Rectal smooth muscle tissue (tissue), 1 donor: ENCODE measurements around the gene EPB41L2.
"Not testable (repeated sequence)": the region's sequence is repeated elsewhere in the genome, so short reads cannot be mapped to it uniquely, and the experiment has no call there.

Source experiments
- H3K27ac ChIP-seq: one replicate; pipeline ENCODE4 v1.7.0; 2013; ENCODE audit warnings: low read depth, low read length, inconsistent platforms
- H3K27me3 ChIP-seq: one replicate; pipeline ENCODE4 v1.7.0; 2013; ENCODE audit warnings: low read length; ENCODE audit not compliant: control insufficient read depth, insufficient read depth
- H3K36me3 ChIP-seq: one replicate; pipeline ENCODE4 v1.7.0; 2013; ENCODE audit warnings: low read length; ENCODE audit not compliant: control insufficient read depth, insufficient read depth
- H3K4me1 ChIP-seq: one replicate; pipeline ENCODE4 v1.7.0; 2013; ENCODE audit warnings: low read length; ENCODE audit not compliant: control insufficient read depth, insufficient read depth
- H3K4me3 ChIP-seq: one replicate; pipeline ENCODE4 v1.7.0; 2013; ENCODE audit warnings: low read length
- H3K9ac ChIP-seq: one replicate; pipeline ENCODE4 v1.7.0; 2013; ENCODE audit warnings: low read length

The EPB41L2 gene

DNA sequence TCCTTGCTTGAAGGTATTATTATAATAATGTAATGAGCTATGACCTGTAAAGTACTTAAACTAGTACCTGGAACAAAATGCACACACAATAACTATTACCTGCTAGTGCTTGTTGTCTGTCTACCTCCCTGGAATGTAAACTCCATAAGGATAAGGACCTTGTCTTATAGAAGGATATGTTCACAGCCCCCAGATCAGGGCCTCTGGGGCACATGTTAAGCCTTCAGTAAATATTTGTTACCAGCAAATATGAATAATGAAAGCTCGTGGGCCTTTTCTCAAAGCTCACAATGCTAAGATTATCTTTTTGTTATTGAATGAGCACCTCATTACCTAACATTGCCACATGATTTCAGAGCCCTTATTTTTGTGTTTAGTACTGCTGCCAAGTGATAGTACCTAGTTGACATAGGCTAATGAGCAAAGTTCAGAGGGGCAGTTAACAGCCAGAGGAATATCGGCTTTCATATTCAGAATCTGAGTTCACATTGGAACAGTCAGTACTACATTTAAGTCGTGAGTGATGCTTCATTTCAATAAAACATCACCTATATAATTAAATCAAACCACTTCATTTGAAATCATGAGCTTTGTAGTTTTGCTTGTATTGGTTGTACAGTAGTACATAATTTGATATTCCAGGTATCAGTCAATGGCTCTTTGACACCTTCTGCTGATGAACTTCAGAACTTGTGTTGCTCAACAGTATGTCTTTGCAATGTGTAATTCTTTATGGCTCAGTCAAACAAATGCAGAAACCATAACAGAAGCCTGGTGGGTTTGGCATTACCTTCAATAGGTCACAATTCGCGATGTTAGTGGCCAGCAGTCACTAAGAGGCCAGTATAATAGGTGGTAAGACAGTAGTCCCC, 247.6 kb downstream of the EPB41L2 start:
- Histone ChIP-seq H3K27ac (no peak overlapping the region), H3K9ac (no peak overlapping the region), H3K27me3 (no peaks in the 10 kb centered on the region), H3K36me3 (no peaks in the 10 kb centered on the region), H3K4me1 (no peaks in the 10 kb centered on the region), H3K4me3 (no peak overlapping the region)

DNA sequence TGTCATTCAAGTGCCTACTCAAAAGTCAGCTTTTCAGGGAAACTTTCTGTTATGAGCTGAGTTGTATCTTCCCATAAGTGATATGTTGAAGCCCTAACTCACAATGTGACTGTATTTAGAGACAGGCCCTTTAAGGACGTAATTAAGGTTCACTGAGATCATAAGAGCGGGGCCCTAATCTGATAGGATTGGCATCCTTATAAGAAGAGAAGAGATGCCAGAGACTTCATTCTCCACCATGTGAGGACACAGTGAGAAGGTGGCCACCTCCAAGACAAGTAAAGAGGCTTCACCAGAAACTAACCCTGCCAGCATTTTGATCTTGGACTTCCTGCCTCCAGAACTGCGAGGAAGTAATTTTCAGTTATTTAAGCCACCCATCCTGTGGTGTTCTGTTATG, 248.5 kb downstream of the EPB41L2 start:
- H3K4me1 ChIP-seq, result no peaks in the 10 kb centered on the region
- H3K9ac ChIP-seq, result no peak overlapping the region
- H3K27ac ChIP-seq, result no peak overlapping the region
- no peaks in the 10 kb centered on the region for H3K27me3 ChIP-seq
- H3K4me3 ChIP-seq, result no peak overlapping the region
- H3K36me3 ChIP-seq, result no peaks in the 10 kb centered on the region

DNA sequence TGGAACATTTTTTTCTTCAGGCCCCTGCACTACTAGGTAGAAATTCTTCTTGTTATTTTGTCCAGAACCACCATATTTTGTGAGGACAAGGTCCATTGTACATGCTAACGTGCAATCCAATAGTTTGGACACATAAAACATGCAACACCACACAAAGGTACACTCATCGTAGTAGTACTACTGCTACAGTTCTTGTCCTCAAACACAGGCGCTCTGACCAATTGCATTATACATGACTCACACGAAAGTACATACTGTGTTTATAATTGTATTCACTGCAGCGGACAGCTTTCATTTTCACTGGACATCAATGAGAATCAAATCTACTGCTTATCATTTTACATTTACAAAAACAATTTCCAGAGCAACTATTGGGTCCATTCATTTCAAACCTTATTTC, 251.1 kb downstream of the EPB41L2 start:
- Histone ChIP-seq H3K4me3 (no peak overlapping the region), H3K9ac (no peak overlapping the region), H3K27ac (no peak overlapping the region), H3K4me1 (no peaks in the 10 kb centered on the region), H3K27me3 (no peaks in the 10 kb centered on the region), H3K36me3 (no peaks in the 10 kb centered on the region)

DNA sequence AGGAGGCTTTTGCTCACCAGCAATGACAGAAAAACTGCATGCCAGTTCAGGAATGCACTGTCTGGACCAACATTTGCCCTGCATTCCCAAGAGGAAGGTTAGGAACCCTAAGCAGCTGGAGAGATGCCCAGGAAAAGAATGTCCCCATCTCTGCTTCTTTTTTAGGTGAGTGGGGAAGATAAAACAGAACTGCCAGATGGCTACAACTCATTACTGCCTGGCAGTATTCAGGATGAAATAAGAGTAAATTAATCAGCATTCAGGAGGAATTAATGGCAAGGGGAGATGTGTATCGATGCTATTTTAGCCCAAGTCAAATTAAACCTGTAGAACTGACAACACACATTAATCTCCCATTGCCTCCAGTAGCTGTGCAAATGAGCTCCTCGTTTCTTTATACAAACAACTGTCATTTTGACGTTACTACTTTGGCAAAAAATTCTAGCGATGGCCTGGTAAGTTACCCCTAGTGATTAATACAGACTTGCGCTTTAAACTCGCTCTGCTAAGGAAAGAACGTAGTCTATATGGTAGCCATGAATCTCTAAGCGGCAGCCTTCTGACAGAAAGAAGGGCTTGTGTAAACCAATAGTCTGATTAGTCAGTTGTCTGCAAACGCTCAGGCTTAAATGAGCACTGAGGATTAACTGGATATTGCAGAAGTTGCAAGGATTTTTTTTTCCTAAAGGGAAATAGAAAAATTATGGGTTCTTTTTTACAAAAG, 252.6 kb downstream of the EPB41L2 start:
- H3K4me3 ChIP-seq, result no peak overlapping the region

DNA sequence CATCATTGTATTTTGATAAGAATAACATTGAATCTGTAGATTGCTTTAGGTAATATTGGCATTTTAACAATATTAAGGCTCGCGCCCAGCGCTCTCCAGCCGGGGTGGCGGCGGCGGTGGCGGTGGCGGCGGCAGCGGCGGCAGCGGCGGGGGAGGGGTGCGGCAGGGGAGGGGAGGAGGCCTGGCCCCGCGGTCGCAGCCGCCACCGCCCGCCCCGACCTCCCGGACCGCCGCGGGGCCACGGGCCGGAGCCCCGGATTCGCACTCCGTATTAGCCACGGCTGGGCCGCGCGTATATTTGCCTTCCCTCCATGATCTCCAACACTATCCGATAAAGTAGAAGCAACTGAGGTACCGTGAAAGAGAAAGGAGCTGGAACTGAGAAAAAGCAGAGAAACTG, 261.7 kb downstream of the EPB41L2 start:
- H3K4me3 ChIP-seq, H3K9ac ChIP-seq, H3K27me3 ChIP-seq, H3K36me3 ChIP-seq, H3K27ac ChIP-seq, H3K4me1 ChIP-seq: not testable (repeated sequence)

More for the DNA sequence above, 252.6 kb downstream of the EPB41L2 start:
- Histone ChIP-seq H3K27ac (no peak overlapping the region), H3K9ac (no peak overlapping the region), H3K36me3 (no peaks in the 10 kb centered on the region), H3K27me3 (no peaks in the 10 kb centered on the region), H3K4me1 (no peaks in the 10 kb centered on the region)

DNA sequence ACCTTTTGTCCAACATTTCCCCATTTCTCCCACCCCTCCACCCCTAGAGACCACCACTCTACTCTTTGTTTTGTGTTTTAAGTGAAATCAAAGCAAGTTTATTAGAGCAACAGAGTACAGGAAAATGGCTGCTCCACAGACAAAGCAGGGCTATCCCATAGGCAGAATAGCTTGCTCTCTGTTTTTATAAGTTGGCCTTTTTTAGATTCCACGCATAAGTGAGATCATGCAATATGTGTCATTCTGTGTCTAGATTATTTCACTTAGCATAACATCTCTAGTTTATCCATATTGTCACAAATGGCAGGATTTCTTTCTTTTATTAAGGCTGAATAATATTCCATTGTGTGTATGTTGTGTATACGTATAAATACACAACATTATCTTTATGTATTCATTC, 266.0 kb downstream of the EPB41L2 start:
- no peaks in the 10 kb centered on the region for H3K36me3 ChIP-seq
- H3K27me3 ChIP-seq, result no peaks in the 10 kb centered on the region
- H3K4me1 ChIP-seq, result no peaks in the 10 kb centered on the region
- no peak overlapping the region for H3K27ac ChIP-seq
- no peak overlapping the region for H3K4me3 ChIP-seq
- no peak overlapping the region for H3K9ac ChIP-seq

DNA sequence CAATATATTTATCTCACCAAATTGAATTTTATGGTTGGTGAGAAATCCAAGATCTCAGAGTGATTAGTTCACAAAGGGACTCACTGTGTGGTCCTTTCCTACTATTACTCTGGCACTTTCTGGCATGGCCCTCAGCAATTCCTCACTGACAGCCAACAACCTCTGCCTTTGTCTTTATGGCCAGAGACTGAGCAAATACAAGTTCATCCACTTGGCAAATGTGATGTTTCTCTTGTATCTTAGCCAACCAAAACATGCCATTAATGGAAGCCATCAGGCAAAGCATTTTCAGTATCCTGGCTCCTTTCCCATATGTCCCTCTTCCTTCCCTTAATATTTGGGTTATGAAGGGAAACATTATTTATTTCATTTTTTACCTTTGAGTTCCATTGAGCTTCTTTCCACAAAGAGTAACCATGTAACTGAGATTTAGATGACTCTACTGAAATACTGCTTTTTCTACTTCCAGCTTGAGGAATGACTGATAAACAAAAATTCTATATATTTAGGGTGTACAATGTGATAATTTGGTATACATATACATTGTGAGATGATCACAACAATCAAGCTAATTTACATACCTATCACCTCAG, 266.6 kb downstream of the EPB41L2 start:
- Histone ChIP-seq H3K36me3 (no peaks in the 10 kb centered on the region), H3K27ac (no peak overlapping the region), H3K4me1 (no peaks in the 10 kb centered on the region), H3K4me3 (no peak overlapping the region), H3K9ac (no peak overlapping the region), H3K27me3 (no peaks in the 10 kb centered on the region)

DNA sequence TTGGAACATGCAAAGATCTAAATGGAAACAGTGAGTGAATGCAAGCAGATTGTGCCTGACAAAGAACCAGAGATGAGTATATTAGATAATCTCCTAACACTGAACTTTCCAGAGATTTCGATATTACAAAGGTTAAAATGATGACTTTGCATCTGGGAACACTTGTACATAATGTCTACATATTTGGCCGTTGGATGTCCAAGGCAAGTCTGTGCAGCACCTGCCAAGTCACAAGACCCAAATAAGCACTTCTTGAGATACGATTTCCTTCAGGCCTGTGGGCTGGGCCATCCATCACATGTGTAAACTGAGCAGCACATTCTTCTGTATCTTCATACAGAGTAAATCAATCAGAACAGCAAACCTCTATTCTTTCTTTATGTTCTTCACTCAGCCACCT, 268.3 kb downstream of the EPB41L2 start:
- H3K27me3 ChIP-seq, result no peaks in the 10 kb centered on the region
- H3K4me3 ChIP-seq, result no peak overlapping the region
- H3K9ac ChIP-seq, result no peak overlapping the region
- H3K27ac ChIP-seq, result no peak overlapping the region
- no peaks in the 10 kb centered on the region for H3K4me1 ChIP-seq
- H3K36me3 ChIP-seq, result no peaks in the 10 kb centered on the region

DNA sequence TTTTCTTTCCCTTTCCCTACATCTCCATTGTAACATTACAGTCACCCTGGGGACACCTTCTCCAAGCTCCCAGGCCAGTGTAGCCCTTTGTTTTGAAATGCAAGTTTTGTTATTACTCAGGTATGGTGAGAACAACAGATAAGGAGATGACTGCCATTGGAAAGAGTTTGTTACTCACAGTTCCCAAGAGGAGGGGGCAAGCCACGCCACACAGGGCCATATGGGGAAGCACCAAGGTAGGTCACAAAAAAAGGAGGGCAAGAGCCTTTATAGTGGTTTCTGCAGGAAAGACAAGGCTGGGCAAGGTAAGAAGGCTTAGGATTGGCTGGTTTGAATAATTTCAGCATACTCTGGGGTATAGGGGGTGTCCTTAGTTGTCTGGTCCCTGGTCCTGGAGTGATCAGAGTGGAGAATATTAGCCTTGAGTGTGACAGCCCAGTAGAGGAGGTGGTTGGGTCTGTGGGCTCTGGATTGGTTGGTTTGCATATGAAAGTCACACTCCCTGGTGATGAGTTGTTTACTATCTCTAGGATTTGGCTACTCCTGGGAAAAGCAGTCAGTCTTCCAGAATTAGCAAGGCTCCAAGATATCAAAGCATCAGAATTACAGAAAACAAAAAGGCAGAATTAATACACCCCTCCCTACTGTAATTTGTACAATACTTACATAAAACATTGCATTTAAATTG, 268.9 kb downstream of the EPB41L2 start:
- H3K4me1 ChIP-seq, result no peaks in the 10 kb centered on the region
- no peaks in the 10 kb centered on the region for H3K36me3 ChIP-seq

More for the DNA sequence above, 268.9 kb downstream of the EPB41L2 start:
- Histone ChIP-seq H3K27ac (no peak overlapping the region), H3K9ac (no peak overlapping the region), H3K4me3 (no peak overlapping the region), H3K27me3 (no peaks in the 10 kb centered on the region)
